SK-N-SH (cell line): Measurements from ENCODE around the gene PNCK. TPM values are rescaled to one million over a fixed set of nuclear protein-coding genes. Genes with fewer than 3 reads are reported as not detected.
"Not testable (repeated sequence)": the region's sequence is repeated elsewhere in the genome, so short reads cannot be mapped to it uniquely, and the experiment has no call there.

Experiments used
- CTCF ChIA-PET: fragments of 300-600, 350-600 bp; formaldehyde crosslinking; extraction: SDS; loops from one replicate; lab custom pipeline; 2021; lab: Yijun Ruan, JAX
- POLR2A ChIA-PET: fragments of 350-600 bp; sonication (Branson Sonifier 250); formaldehyde crosslinking; extraction: SDS; loops from one replicate; lab custom pipeline; 2020; ENCODE audit warnings: antibody characterized with exemption, inconsistent platforms; lab: Yijun Ruan, JAX
- DNase-seq: peaks from one replicate; pipeline ENCODE4 v3.0.0; 2012
- H2AFZ ChIP-seq: fragments of 200-600 bp; sonication (generic); 2 replicates; pipeline ENCODE4 v1.8.1; 2016; ENCODE audit warnings: antibody characterized with exemption, mild to moderate bottlenecking, low read depth
- H3F3A ChIP-seq: fragments of 200-600 bp; sonication (generic); replicated peaks from 2 replicates; pipeline ENCODE3; 2016; ENCODE audit warnings: antibody characterized with exemption, mild to moderate bottlenecking; ENCODE audit not compliant: insufficient read depth
- H3K27ac ChIP-seq, 2 experiments: fragments of 200-500 bp in 1 of 2; fragments of 200-600 bp in 1 of 2; sonication (Bioruptor generic) in 1 of 2; sonication (generic), shearing (Covaris generic) in 1 of 2; 2 replicates each; pipeline versions ENCODE4 v1.5.1 to v1.6.1; 2014 to 2016; ENCODE audit warnings: low read depth in 2 of 2, inconsistent platforms in 1 of 2, low read length in 1 of 2, mild to moderate bottlenecking in 1 of 2, mixed read lengths in 1 of 2
- H3K27me3 ChIP-seq: fragments of 200-600 bp; sonication (generic), shearing (Covaris generic); 2 replicates; pipeline ENCODE4 v1.6.1; 2016; ENCODE audit warnings: mixed run types; ENCODE audit not compliant: insufficient read depth
- H3K36me3 ChIP-seq, 2 experiments: fragments of 200-500 bp in 1 of 2; fragments of 200-600 bp in 1 of 2; sonication (Bioruptor generic) in 1 of 2; sonication (generic) in 1 of 2; replicated peaks in 1 of 2; 2 replicates each; pipeline versions ENCODE3 to v1.5.1; 2014 to 2016; ENCODE audit warnings: low read length in 1 of 2, mild to moderate bottlenecking in 1 of 2; ENCODE audit not compliant: insufficient read depth in 2 of 2, control insufficient read depth in 1 of 2
- H3K4me1 ChIP-seq, 2 experiments: fragments of 200-500 bp in 1 of 2; fragments of 200-600 bp in 1 of 2; sonication (Bioruptor generic) in 1 of 2; sonication (generic), shearing (Covaris generic) in 1 of 2; 2 replicates each; pipeline versions ENCODE4 v1.5.1 to v1.6.1; 2014 to 2016; ENCODE audit warnings: low read depth in 1 of 2, low read length in 1 of 2, mixed run types in 1 of 2; ENCODE audit not compliant: insufficient read depth in 2 of 2, control insufficient read depth in 1 of 2
- H3K4me2 ChIP-seq: fragments of 200-600 bp; sonication (generic), shearing (Covaris generic); 2 replicates; pipeline ENCODE4 v1.6.1; 2017; ENCODE audit warnings: mixed run types
- H3K4me3 ChIP-seq, 2 experiments: fragments of 200-500 bp in 1 of 2; fragments of 200-600 bp in 1 of 2; sonication (Bioruptor generic) in 1 of 2; sonication (generic), shearing (Covaris generic) in 1 of 2; 2 replicates each; pipeline versions ENCODE4 v1.5.1 to v1.8.1; 2014 to 2016; ENCODE audit warnings: low read depth in 2 of 2, inconsistent platforms in 1 of 2, low read length in 1 of 2, mild to moderate bottlenecking in 1 of 2, mixed read lengths in 1 of 2, moderate library complexity in 1 of 2
- H3K79me2 ChIP-seq: fragments of 200-600 bp; sonication (generic); 2 replicates; pipeline ENCODE4 v1.8.1; 2017; ENCODE audit warnings: mild to moderate bottlenecking; ENCODE audit not compliant: insufficient read depth
- H3K9ac ChIP-seq: fragments of 200-600 bp; sonication (generic); 2 replicates; pipeline ENCODE4 v1.6.1; 2017; ENCODE audit warnings: mixed run types
- H3K9me2 ChIP-seq: fragments of 200-600 bp; sonication (generic); 2 replicates; pipeline ENCODE4 v1.6.1; 2017; ENCODE audit warnings: mixed run types
- H3K9me3 ChIP-seq: fragments of 200-600 bp; sonication (generic); 2 replicates; pipeline ENCODE4 v1.6.1; 2017; ENCODE audit warnings: mixed run types, mild to moderate bottlenecking, moderate library complexity
- H4K20me1 ChIP-seq: fragments of 200-600 bp; sonication (generic); 2 replicates; pipeline ENCODE4 v1.6.1; 2017; ENCODE audit warnings: mild to moderate bottlenecking, mixed run types; ENCODE audit not compliant: insufficient read depth
- CTCF ChIP-seq: fragments of 200-600 bp; sonication (generic); IDR thresholded peaks from 2 replicates; pipeline ENCODE4 v1.6.1; 2017; ENCODE audit warnings: antibody characterized with exemption, mild to moderate bottlenecking, moderate library complexity
- GABPA ChIP-seq: IDR thresholded peaks from 2 replicates; pipeline ENCODE4 v1.4.0; 2012; ENCODE audit warnings: low read depth, mild to moderate bottlenecking
- PBX3 ChIP-seq: IDR thresholded peaks from 2 replicates; pipeline ENCODE4; 2012
- RCOR1 ChIP-seq: fragments of 150-350 bp; IDR thresholded peaks from 2 replicates; pipeline ENCODE4 v1.6.1; 2017; ENCODE audit warnings: antibody characterized with exemption, low read length
- ZBTB33 ChIP-seq: IDR thresholded peaks from 2 replicates; pipeline ENCODE4 v1.4.0; 2012; ENCODE audit warnings: low read depth, borderline replicate concordance
- WGBS: methylation state at CpG from one replicate; pipeline ENCODE4 v1.1.6; 2017; ENCODE audit warnings: low lambda C conversion rate; 5-methylcytosine and 5-hydroxymethylcytosine counted together
- polyA plus RNA-seq, 3 experiments: library from polyadenylated mRNA; depleted of rRNA; stranded (reverse); fragments of >200 nt; gene quantifications; 2 replicates each; pipeline ENCODE4 v1.2.3, GENCODE V29; 2012

PNCK gene
- polyA plus RNA-seq, 1 of the 3 experiments (the other 2 are of a cell fraction): 1.2 TPM

GRCh38 chrX:153692003-153692402 lies 18.4 kb upstream of the PNCK start:
- H3K4me2 ChIP-seq: no peak overlapping the region
- WGBS: 33% methylated on average over 1 of the region's 4 CpGs

GRCh38 chrX:153691032-153691827 lies 17.6 kb upstream of the PNCK start:
- DNase-seq, H2AFZ ChIP-seq, H3K36me3 ChIP-seq, H3K9me3 ChIP-seq, POLR2A ChIA-PET, CTCF ChIA-PET, H3F3A ChIP-seq, H3K9ac ChIP-seq, H3K27me3 ChIP-seq, H3K4me3 ChIP-seq, H3K4me2 ChIP-seq, H3K27ac ChIP-seq, H4K20me1 ChIP-seq, H3K9me2 ChIP-seq: not testable (repeated sequence)
- Histone ChIP-seq H3K4me1 (peaks cover 0 to 41% of the 10 kb centered on the region in 2 experiments; a peak in 1 of 4 replicates), H3K79me2 (peaks cover 12% of the 10 kb centered on the region)
- 52% methylated on average over 6 of the region's 21 CpGs for WGBS

More at GRCh38 chrX:153692003-153692402, 18.4 kb upstream of the PNCK start:
- Histone ChIP-seq H3K79me2 (peaks cover 12% of the 10 kb centered on the region), H3K36me3 (peaks cover 0 to 2% of the 10 kb centered on the region in 2 experiments), H3K4me3 (no peak overlapping the region), H3K9me2 (no peaks in the 10 kb centered on the region), H3K4me1 (peaks cover 0 to 37% of the 10 kb centered on the region in 2 experiments; a peak in 1 of 4 replicates), H3F3A (no peaks in the 10 kb centered on the region), H3K9me3 (no peaks in the 10 kb centered on the region), H3K27me3 (no peaks in the 10 kb centered on the region; the same call in 1 of the 2 replicates), H3K27ac (no peak overlapping the region; a peak in 1 of 4 replicates), H3K9ac (no peak overlapping the region), H2AFZ (no peak overlapping the region), H4K20me1 (peaks cover 9% of the 10 kb centered on the region; the same call in 1 of the 2 replicates)
- DNase-seq: no peak
- no peak for TF ChIP-seq PBX3
- TF ChIP-seq ZBTB33: no peak
- TF ChIP-seq GABPA: no peak
- no peak for TF ChIP-seq RCOR1
- TF ChIP-seq CTCF: no peak
- ChIA-PET CTCF (interaction anchor here (1.2 to 1.3 kb wide), 2 partner anchors 16 to 152 kb away, joined by 3 to 5 read pairs; no protein-coding TSS in a partner anchor), POLR2A (no interaction called here)
